ENCODE results near the gene MGAT4A. TPM values are rescaled to one million over a fixed set of nuclear protein-coding genes. Genes with fewer than 3 reads are reported as not detected.

The MGAT4A gene
- 10 to 100 TPM in 7 of 8 experiments, under 1 TPM in 1; 0.87 to 52.7 (median 14.8) TPM for total RNA-seq

DNA sequence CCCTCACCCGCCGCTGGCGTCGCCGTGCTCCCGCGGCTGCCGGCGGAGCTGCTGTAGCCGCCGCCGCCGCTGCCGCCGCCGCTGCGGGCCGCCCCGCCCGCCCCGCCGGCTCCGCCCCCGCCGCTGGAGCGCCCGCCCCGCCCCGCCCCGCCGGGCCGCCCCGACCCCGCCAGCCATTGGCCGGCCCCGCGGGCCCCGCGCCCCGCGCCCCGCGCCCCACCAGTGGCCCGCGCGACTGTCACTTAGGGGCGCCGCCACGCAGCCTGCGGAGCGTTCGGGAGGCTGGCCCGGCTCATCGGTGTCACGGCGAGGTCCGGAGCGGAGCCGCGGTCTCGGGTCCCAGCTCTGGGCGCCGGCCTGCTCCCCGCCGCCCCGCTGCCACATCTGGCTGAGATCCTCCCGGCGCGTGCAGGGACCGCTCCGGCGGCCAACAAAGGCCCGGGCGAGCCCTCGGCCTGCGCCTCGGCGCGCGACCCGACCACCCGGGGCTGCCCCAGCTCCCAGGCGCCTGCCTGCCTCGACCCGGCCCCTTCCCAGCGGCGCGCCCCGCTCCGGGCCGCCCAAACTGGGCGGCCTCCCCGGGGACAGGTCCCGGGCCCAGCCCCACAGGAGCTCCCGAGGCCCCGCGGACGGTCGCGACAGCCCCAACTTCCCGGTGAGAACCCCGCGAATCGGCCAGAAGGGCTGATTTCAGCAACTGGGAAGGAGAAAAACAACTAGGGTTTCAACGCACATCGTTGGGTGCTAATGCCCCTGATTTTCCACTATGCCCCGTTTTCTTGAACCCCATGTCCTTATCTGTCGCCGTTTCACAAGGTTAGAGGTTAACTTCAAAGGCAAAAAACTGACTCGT lies at the start of gene MGAT4A:
TSS of gene MGAT4A (minus strand) at position 92 of the 853 bp plus-strand sequence. CDS start 4,800 bp downstream, outside the sequence.
- peak within 1 kb of the TSS; percentile 74 to 86 for H3K27ac ChIP-seq
- peak; percentile 80 to 87 (median 85) for ATAC-seq (replicated peaks in 6 of 8)
- peak within 1 kb of the TSS; percentile 76 to 100 (median 94) for H3K4me3 ChIP-seq
- in situ Hi-C loops (cut with MboI; ENCODE audit: low pct_unique_long_range_greater_than_20kb in 2 of 9, low sequenced_read_pairs in 9 of 9, unreplicated experiment in 9 of 9), result no loop called here
- 0 to 33% (median 7%) methylated on average over 2 to 8 of the region's 110 CpGs; no CpG with 5 or more reads in 3 of the 10 experiments for WGBS, 10 experiments
- peaks cover 3 to 14% of the 10 kb centered on the region in 2 donors for H3K4me1 ChIP-seq (replicated peaks in 1 of 2)

DNA sequence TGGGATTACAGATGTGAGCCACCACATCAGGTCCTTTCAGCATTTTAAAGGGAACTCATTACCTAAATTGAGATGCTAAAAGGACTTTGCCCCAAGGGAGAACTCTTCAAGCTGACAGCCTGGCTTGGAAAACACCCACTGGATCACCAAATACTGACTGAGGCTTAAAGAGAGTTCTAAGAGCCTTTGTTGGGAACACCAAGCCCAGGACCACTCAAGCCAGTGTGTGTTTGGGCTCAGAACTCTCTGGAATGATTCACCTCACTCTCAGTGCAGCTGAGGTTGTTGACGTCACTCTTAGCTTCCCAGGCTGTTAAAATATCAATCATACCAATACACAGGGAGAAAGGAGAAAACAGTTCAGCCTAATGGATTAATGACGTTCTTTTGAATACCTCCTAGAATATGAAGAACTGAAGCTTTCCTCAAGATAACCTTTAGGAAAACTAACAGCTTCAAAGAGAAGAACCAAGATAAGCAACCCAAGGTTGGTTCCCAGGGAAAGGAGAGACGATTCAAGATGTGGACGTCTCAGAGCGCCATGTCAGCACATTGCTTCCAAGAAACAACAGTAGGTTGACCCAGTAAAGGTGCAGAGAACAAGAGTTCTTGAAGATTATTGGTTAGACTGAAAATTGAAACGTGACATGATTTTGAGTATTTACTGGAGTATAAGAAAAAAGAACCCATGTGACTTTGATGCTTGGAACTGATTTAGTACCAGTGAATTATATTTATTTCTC lies 48.0 kb upstream of the MGAT4A start:
- Histone ChIP-seq H3K4me1 (replicated peaks in 1 of 2) (peaks cover 0 to 4% of the 10 kb centered on the region in 2 donors), H3K4me3 (no peak overlapping the region), H3K27ac (no peak overlapping the region)
- WGBS, 10 experiments, result 57 to 92% (median 72%) methylated on average over 2 to 5 of the region's 6 CpGs; no CpG with 5 or more reads in 2 of the 10 experiments
- in situ Hi-C loops (cut with MboI; ENCODE audit: low pct_unique_long_range_greater_than_20kb in 2 of 9, low sequenced_read_pairs in 9 of 9, unreplicated experiment in 9 of 9), result no loop called here
- peak in 3 of 8 experiments; percentile 45 to 68 (median 67) for ATAC-seq (replicated peaks in 6 of 8)

DNA sequence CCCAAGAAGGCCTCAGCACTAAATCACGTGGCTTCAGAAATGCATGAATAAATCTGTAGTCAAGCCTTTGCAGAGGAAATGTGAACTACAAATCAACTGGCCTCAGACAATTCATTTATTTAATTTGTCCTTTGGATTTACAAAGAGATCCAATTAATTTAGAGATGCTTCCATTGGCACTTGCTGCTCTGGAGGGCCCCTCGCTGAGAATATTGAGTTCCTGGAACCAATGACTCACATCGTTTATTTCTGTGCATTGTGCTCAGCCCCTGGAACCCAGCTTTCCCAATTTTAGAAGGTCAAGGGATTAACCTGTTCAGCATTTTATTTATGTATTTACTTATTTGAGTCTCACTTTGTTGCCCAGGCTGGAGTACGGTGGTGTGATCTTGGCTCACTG lies 47.2 kb upstream of the MGAT4A start:
- H3K4me3 ChIP-seq, result no peak overlapping the region
- WGBS, 10 experiments, result 24 to 100% (median 67%) methylated on average over 1 to 4 of the region's 4 CpGs; no CpG with 5 or more reads in 1 of the 10 experiments
- no peak overlapping the region for H3K27ac ChIP-seq
- H3K4me1 ChIP-seq (replicated peaks in 1 of 2), result peaks cover 0 to 4% of the 10 kb centered on the region in 2 donors
- ATAC-seq (replicated peaks in 6 of 8), result peak in 6 of 8 experiments; percentile 34 to 88 (median 58)
- in situ Hi-C loops (cut with MboI; ENCODE audit: low pct_unique_long_range_greater_than_20kb in 2 of 9, low sequenced_read_pairs in 9 of 9, unreplicated experiment in 9 of 9), result no loop called here

DNA sequence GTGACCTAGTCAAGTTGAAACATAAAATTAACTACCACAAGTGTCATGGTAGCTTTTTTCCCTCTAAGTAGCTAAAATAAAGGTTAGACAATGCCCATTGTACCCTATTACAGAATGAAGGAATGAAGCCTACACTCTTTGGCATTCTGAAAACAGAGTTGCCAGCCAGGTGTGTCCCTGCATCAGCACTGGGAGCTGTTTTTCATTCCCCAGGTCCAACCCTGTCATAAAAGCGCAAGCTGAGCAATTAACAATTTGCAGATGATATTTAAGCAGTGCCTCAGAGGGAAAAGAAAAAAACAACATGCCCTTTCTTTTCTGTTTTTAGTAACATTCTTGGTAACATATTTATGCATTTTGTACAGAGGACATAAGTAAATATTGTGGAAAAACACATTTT lies 46.8 kb upstream of the MGAT4A start:
- Histone ChIP-seq H3K27ac (no peak overlapping the region), H3K4me3 (no peak overlapping the region), H3K4me1 (replicated peaks in 1 of 2) (peaks cover 0 to 4% of the 10 kb centered on the region in 2 donors)
- in situ Hi-C loops (cut with MboI; ENCODE audit: low pct_unique_long_range_greater_than_20kb in 2 of 9, low sequenced_read_pairs in 9 of 9, unreplicated experiment in 9 of 9), result no loop called here
- 40 to 100% (median 95%) methylated on average over 1 of the region's 1 CpG; no CpG with 5 or more reads in 4 of the 10 experiments for WGBS, 10 experiments
- ATAC-seq (replicated peaks in 6 of 8), result peak in 1 of 8 experiments; percentile 13

DNA sequence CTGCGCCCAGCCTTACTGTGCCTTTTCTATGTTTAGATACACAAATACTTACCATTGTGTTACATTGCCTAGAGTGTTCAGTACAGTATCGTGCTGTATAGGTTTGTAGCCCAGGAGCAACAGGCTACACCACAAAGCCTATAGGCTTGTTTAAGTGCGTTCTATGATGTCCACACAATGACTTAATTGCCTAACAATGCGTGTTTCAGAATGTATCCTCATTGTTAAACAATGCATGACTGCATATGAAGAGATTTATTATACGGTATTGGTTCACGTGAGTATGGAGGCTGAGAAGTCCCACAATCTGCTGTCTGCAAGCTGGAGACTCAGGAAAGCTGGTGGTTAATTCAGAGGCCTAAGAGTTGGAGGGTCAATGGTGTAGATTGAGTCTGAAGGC lies 46.1 kb upstream of the MGAT4A start:
- WGBS, 10 experiments, result 34 to 100% (median 73%) methylated on average over 1 to 5 of the region's 6 CpGs; no CpG with 5 or more reads in 2 of the 10 experiments
- no peak overlapping the region for H3K27ac ChIP-seq
- in situ Hi-C loops (cut with MboI; ENCODE audit: low pct_unique_long_range_greater_than_20kb in 2 of 9, low sequenced_read_pairs in 9 of 9, unreplicated experiment in 9 of 9), result no loop called here
- peaks cover 6% of the 10 kb centered on the region in 2 donors for H3K4me1 ChIP-seq (replicated peaks in 1 of 2)
- ATAC-seq (replicated peaks in 6 of 8), result no peak
- no peak overlapping the region for H3K4me3 ChIP-seq

DNA sequence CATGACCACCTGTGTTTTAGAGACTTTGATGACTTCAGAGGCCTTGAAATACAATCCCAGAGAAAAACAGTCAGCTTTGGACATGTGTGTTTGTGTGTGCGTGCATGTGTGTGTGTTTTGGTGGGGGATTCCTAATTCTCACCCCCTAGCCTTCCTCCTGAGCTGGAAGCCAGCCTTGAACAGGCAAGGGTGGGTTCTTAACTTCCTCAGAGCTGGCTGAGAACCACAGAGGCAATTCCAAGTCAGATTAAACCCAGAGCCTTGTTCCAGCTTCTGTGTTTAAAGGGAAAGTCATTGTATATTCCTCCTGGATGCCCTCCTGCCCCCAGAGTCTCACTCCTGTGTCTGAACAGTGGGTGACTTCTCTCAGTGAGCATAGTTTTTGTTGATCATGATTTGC lies 45.2 kb upstream of the MGAT4A start:
- in situ Hi-C loops (cut with MboI; ENCODE audit: low pct_unique_long_range_greater_than_20kb in 2 of 9, low sequenced_read_pairs in 9 of 9, unreplicated experiment in 9 of 9), result no loop called here
- no peak for ATAC-seq (replicated peaks in 6 of 8)
- Histone ChIP-seq H3K27ac (no peak overlapping the region), H3K4me3 (no peak overlapping the region), H3K4me1 (replicated peaks in 1 of 2) (peaks cover 8% of the 10 kb centered on the region in 2 donors)
- WGBS, 10 experiments, result 33 to 100% (median 67%) methylated on average over 1 of the region's 1 CpG; no CpG with 5 or more reads in 7 of the 10 experiments

DNA sequence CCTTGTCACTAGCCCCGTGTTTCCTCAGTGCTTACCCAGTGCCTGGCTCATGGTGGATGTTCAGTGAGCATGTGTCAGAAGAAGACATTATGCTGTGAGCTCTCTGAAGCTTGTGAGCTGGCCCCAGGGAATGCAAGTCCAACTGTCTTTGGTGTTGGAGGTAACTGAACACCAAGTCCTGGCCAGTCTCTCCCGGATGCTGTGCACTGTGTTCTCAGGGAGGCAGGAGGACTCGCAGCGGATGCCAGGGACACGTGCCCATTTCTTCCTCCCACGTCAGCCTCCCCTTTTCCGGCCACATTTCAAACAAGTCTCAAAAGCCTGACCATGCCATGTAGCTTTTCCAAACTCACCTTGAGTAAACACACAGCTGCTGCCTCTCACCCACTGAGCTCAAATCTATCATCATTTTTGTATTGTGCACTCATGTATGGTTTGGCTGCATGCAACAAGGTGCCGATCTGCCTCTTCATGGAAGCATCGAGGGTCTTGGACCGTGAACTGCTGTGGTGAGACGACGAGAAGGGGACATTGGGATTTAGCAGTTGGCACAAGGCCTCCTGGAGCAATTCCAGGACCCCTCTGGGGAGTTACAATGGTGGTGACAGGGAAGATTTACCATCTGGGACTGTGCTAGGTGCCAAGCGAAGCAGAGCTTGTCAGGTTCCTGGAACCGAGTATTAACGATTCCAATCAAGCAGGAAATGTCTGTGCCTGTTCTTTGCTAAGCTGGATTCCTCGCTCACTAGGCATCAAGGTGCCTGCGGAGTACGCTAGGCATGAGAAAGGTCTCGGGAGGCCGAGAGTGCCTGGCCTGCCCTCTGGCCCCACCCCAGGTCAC lies 44.4 kb upstream of the MGAT4A start:
- in situ Hi-C loops (cut with MboI; ENCODE audit: low pct_unique_long_range_greater_than_20kb in 2 of 9, low sequenced_read_pairs in 9 of 9, unreplicated experiment in 9 of 9), result no loop called here
- H3K27ac ChIP-seq, result no peak overlapping the region

DNA sequence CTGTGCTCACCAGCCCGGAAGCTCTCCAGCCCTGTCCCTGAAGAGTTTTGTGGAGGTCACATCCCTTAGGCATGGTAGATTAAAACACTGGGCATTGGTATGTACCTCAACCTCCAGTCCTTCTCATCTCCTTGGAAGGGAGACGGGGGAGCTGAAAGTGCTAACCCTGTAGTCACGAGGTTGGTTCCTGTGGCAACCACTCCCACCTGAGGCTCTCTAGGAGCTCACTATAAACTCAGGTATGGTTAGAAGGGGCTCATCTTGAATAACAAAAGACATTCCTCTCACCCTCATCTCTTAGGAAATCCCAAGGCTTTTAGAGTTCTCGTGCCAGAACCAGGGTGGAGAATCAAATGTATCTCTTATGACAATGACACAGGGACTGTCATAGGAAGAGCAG lies 43.0 kb upstream of the MGAT4A start:
- WGBS, 10 experiments, result 56 to 100% (median 92%) methylated on average over 1 to 3 of the region's 4 CpGs; no CpG with 5 or more reads in 2 of the 10 experiments
- Histone ChIP-seq H3K4me1 (replicated peaks in 1 of 2) (peaks cover 12 to 25% of the 10 kb centered on the region in 2 donors), H3K4me3 (no peak overlapping the region), H3K27ac (no peak overlapping the region)
- ATAC-seq (replicated peaks in 6 of 8), result no peak
- in situ Hi-C loops (cut with MboI; ENCODE audit: low pct_unique_long_range_greater_than_20kb in 2 of 9, low sequenced_read_pairs in 9 of 9, unreplicated experiment in 9 of 9), result no loop called here

More for the DNA sequence above, 44.4 kb upstream of the MGAT4A start:
- WGBS, 10 experiments, result 33 to 100% (median 87%) methylated on average over 1 to 14 of the region's 20 CpGs; no CpG with 5 or more reads in 2 of the 10 experiments
- Histone ChIP-seq H3K4me1 (replicated peaks in 1 of 2) (peaks cover 8 to 11% of the 10 kb centered on the region in 2 donors), H3K4me3 (no peak overlapping the region)
- peak in 3 of 8 experiments; percentile 23 to 53 (median 29) for ATAC-seq (replicated peaks in 6 of 8)

DNA sequence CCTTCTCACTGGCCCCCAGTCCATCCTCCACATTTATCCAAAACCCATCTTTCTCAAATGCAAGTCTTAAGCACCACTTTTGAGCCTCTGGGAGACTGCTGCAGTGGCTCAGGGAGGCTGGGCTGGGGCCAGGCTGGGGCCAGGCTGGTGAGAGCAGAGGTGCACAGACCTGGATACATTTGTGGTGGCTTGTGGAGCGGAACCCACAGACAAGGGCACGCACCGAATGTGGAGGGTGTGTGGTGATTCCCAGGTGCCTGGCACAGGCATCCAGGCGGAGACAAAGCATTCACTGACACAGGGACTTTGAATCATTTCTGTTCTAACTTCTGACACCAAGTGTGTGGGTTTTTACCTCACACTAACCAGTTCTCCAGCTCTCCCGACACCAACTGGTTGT lies 42.2 kb upstream of the MGAT4A start:
- H3K27ac ChIP-seq, result no peak overlapping the region
- no peak overlapping the region for H3K4me3 ChIP-seq
- in situ Hi-C loops (cut with MboI; ENCODE audit: low pct_unique_long_range_greater_than_20kb in 2 of 9, low sequenced_read_pairs in 9 of 9, unreplicated experiment in 9 of 9), result no loop called here
- no peak for ATAC-seq (replicated peaks in 6 of 8)
- H3K4me1 ChIP-seq (replicated peaks in 1 of 2), result peaks cover 12 to 25% of the 10 kb centered on the region in 2 donors
- WGBS, 10 experiments, result 80 to 100% (median 91%) methylated on average over 1 to 5 of the region's 5 CpGs; no CpG with 5 or more reads in 6 of the 10 experiments

DNA sequence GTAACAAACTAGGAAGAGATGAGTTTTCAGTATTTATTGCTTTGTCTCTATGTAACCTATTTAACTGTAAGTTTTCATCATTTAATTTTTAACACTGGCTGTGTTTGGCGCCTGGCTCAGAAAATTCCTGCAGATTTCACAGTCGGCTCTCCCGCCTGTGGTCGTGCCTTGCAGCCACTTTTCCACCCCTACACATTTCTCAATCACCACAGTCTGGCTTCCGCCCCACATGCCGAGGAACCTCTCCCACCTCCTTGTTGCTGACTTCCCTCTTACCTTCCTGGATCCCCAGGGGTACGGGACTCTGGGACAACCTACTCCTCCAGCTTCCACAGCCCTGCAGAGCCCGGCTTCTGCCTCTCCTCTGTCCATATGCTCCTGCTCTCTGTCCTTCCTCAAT lies 41.6 kb upstream of the MGAT4A start:
- Histone ChIP-seq H3K4me3 (no peak overlapping the region), H3K27ac (no peak overlapping the region), H3K4me1 (replicated peaks in 1 of 2) (peaks cover 12 to 25% of the 10 kb centered on the region in 2 donors)
- 0 to 100% (median 87%) methylated on average over 1 to 7 of the region's 8 CpGs; no CpG with 5 or more reads in 3 of the 10 experiments for WGBS, 10 experiments
- ATAC-seq (replicated peaks in 6 of 8), result no peak
- in situ Hi-C loops (cut with MboI; ENCODE audit: low pct_unique_long_range_greater_than_20kb in 2 of 9, low sequenced_read_pairs in 9 of 9, unreplicated experiment in 9 of 9), result no loop called here

DNA sequence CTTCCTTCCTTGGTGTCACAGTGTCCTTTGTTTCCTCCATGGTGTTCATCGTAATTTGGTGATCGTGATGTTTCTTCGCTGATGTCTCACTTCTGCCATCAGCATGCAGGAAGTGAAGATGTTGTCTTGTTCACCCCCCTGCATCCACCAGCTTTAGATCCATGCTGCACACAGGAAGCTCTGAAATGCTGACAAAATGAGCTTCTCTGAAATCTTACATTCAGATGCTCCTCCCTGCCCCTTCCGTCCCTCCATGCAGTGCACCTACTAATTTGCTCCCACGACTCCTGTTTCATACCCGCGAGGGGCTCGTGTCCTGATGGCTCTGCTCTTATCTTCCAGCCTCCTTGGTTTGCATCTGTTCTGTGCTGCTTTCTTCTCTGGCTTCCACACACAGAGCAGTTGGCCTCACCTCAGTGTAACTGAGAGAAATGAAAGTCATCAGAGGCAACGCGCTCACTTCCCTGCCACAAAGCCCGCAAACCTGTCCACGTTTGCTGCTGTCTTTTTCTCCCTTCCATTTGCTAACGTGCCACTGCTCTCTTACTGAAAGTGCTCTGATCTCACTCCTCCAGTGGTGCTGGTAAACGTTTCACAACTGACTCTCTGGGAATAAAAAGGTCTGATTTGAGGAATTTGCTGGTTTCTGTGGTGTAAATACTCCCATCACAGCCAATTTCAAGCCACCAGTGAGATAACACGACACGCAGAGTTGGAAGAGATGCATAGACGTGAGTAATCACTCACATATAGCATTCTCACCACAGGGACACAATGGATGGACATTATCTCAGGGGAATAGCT lies 41.0 kb upstream of the MGAT4A start:
- peak in 5 of 8 experiments; percentile 38 to 51 (median 43) for ATAC-seq (replicated peaks in 6 of 8)
- in situ Hi-C loops (cut with MboI; ENCODE audit: low pct_unique_long_range_greater_than_20kb in 2 of 9, low sequenced_read_pairs in 9 of 9, unreplicated experiment in 9 of 9), result no loop called here
- Histone ChIP-seq H3K4me1 (replicated peaks in 1 of 2) (peaks cover 12 to 25% of the 10 kb centered on the region in 2 donors), H3K4me3 (no peak overlapping the region), H3K27ac (peak overlapping the region in 1 of 2 donors; percentile 19)
- WGBS, 10 experiments, result 20 to 92% (median 67%) methylated on average over 1 to 14 of the region's 17 CpGs; no CpG with 5 or more reads in 1 of the 10 experiments
